Muscle of leg (tissue), 11 donors: ENCODE measurements around the gene LARGE1. TPM values are rescaled to one million over a fixed set of nuclear protein-coding genes. Genes with fewer than 3 reads are reported as not detected.

Source experiments
- DNase-seq: peaks from one replicate; pipeline ENCODE4 v3.0.0; 2013
- H3K27ac ChIP-seq: one replicate; pipeline ENCODE4 v1.5.1; 2013; ENCODE audit warnings: mild to moderate bottlenecking, low read length, control low read depth
- H3K27me3 ChIP-seq: one replicate; pipeline ENCODE4 v1.6.1; 2013; ENCODE audit warnings: low read length; ENCODE audit not compliant: control insufficient read depth, insufficient read depth
- H3K36me3 ChIP-seq: one replicate; pipeline ENCODE4 v1.6.1; 2013; ENCODE audit warnings: low read length; ENCODE audit not compliant: control insufficient read depth, insufficient read depth
- H3K4me1 ChIP-seq: one replicate; pipeline ENCODE4 v1.6.1; 2013; ENCODE audit warnings: low read length; ENCODE audit not compliant: control insufficient read depth, insufficient read depth
- H3K4me3 ChIP-seq: one replicate; pipeline ENCODE4 v1.5.1; 2013; ENCODE audit warnings: low read length, control low read depth
- H3K9me3 ChIP-seq: replicated peaks from 2 replicates; pipeline ENCODE4 v1.6.1; 2013; ENCODE audit warnings: low read depth, low read length; ENCODE audit not compliant: control insufficient read depth
- WGBS: methylation state at CpG from one replicate; pipeline ENCODE4 v1.1.5; 2013; ENCODE audit warnings: missing lambda C conversion rate; ENCODE audit not compliant: insufficient coverage; 5-methylcytosine and 5-hydroxymethylcytosine counted together
- polyA plus RNA-seq, 8 donors: library from polyadenylated mRNA; unstranded; fragments of 120-200 nt; gene quantifications; one replicate each; pipeline versions ENCODE4 v1.2.1 to v1.2.3, GENCODE V29; 2013; ENCODE audit warnings: inconsistent platforms in 1 of 8, low replicate concordance in 1 of 8; ENCODE audit not compliant: insufficient read length in 8 of 8, insufficient read depth in 1 of 8
- total RNA-seq: library from RNA; stranded (reverse); fragments of 120-200 nt; gene quantifications from one replicate; pipeline ENCODE4 v1.2.4, GENCODE V29; 2013

Gene LARGE1
- total and polyA plus RNA-seq, 9 donors: 7.7 to 14.6 (median 10.4) TPM

DNA sequence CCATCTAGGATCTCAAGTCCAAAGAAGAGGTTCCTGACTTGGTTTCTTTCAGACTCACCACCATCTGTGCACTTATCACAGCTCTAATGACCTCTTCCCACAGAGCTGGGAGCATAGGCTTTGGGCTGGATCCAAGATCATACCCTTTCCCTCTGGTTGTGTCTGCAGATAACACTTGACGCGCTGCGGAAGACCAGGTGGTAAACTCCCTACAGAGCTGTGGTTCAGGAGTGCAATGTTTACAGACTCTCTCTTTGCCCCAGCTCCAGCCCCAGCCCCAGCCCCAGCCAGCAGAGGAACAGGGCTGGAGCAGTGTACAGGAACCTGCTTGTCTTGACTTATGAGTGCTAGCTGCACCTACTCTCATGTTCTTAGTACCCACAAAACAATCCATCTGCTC, 587.7 kb downstream of the LARGE1 start:
- Histone ChIP-seq H3K27me3 (no peaks in the 10 kb centered on the region), H3K9me3 (no peaks in the 10 kb centered on the region), H3K27ac (no peak overlapping the region), H3K4me1 (peaks cover 3% of the 10 kb centered on the region), H3K4me3 (no peak overlapping the region), H3K36me3 (no peaks in the 10 kb centered on the region)
- DNase-seq: no peak
- WGBS: 96% methylated on average over 3 of the region's 3 CpGs

GRCh38 chr22:33331017-33331416, 589.3 kb downstream of the LARGE1 start:
- Histone ChIP-seq H3K36me3 (no peaks in the 10 kb centered on the region), H3K27ac (no peak overlapping the region), H3K4me3 (no peak overlapping the region), H3K27me3 (no peaks in the 10 kb centered on the region), H3K4me1 (peaks cover 11% of the 10 kb centered on the region), H3K9me3 (no peaks in the 10 kb centered on the region)
- DNase-seq: no peak
- no CpG with 5 or more reads among the region's 1 CpG for WGBS

- Histone ChIP-seq H3K27ac (no peak overlapping the region), H3K27me3 (no peaks in the 10 kb centered on the region), H3K36me3 (no peaks in the 10 kb centered on the region), H3K4me1 (peaks cover 11% of the 10 kb centered on the region), H3K9me3 (no peaks in the 10 kb centered on the region), H3K4me3 (no peak overlapping the region)
- WGBS: 83% methylated on average over 1 of the region's 2 CpGs
- no peak for DNase-seq
Measured at GRCh38 chr22:33330534-33330933, 589.7 kb downstream of the LARGE1 start.

DNA sequence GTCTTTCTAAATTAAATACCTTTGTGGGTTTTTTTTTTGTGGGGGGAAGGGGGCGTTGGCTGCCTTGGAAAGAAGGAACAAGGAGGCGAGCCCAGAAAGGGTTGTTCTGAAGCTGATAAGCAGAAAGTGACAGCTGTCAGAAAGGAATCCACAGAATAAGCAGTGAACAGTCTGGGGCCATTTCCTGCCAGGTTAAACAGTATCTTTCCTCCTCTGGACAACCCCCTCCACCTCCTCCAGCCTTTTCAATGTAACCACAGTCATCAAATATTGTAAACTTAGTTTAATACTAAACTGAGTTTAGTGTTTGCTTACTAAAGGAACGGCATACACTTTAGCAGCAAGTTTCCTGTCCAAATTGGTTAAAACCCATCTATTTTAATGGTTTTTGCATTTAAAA, 590.9 kb downstream of the LARGE1 start:
- Histone ChIP-seq H3K4me3 (no peak overlapping the region), H3K27ac (no peak overlapping the region), H3K27me3 (no peaks in the 10 kb centered on the region), H3K9me3 (no peaks in the 10 kb centered on the region), H3K36me3 (no peaks in the 10 kb centered on the region), H3K4me1 (peaks cover 9% of the 10 kb centered on the region)
- DNase-seq: no peak
- WGBS: 86% methylated on average over 1 of the region's 3 CpGs

- H3K4me3 ChIP-seq: no peak overlapping the region
- no peaks in the 10 kb centered on the region for H3K9me3 ChIP-seq
- peaks cover 8% of the 10 kb centered on the region for H3K4me1 ChIP-seq
- no peaks in the 10 kb centered on the region for H3K36me3 ChIP-seq
- H3K27me3 ChIP-seq: no peaks in the 10 kb centered on the region
- DNase-seq: no peak
- WGBS: 90% methylated on average over 1 of the region's 2 CpGs
- no peak overlapping the region for H3K27ac ChIP-seq
Measured at GRCh38 chr22:33328789-33329296, 591.4 kb downstream of the LARGE1 start.

DNA sequence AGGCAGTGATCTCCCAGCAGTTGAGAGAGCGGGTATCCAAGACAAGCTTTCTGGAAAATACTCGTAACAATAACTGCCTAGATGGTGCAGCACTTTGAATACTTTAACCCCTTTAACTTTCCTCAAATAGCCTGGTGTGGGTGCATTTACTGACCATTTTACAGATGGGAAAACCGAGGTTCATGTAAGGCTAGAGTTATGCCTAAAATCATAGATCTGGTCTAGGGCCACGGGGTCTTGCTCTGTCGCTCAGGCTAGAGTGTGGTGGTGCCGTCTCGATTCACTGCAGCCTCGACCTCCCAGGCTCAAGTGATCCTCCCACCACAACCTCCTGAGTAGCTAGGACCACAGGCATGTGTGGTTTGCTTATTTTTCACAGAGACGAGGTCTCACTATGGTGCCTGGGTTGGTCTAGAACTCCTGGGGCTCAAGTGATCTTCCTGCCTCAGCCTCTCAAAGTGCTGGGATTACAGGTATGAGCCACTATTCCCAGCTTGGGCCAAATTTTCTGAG, 592.9 kb downstream of the LARGE1 start:
- no peaks in the 10 kb centered on the region for H3K27me3 ChIP-seq
- no peak overlapping the region for H3K27ac ChIP-seq
- no peak for DNase-seq
- H3K36me3 ChIP-seq: no peaks in the 10 kb centered on the region
- no peaks in the 10 kb centered on the region for H3K9me3 ChIP-seq
- H3K4me3 ChIP-seq: no peak overlapping the region
- H3K4me1 ChIP-seq: peaks cover 8% of the 10 kb centered on the region
- no CpG with 5 or more reads among the region's 9 CpGs for WGBS

DNA sequence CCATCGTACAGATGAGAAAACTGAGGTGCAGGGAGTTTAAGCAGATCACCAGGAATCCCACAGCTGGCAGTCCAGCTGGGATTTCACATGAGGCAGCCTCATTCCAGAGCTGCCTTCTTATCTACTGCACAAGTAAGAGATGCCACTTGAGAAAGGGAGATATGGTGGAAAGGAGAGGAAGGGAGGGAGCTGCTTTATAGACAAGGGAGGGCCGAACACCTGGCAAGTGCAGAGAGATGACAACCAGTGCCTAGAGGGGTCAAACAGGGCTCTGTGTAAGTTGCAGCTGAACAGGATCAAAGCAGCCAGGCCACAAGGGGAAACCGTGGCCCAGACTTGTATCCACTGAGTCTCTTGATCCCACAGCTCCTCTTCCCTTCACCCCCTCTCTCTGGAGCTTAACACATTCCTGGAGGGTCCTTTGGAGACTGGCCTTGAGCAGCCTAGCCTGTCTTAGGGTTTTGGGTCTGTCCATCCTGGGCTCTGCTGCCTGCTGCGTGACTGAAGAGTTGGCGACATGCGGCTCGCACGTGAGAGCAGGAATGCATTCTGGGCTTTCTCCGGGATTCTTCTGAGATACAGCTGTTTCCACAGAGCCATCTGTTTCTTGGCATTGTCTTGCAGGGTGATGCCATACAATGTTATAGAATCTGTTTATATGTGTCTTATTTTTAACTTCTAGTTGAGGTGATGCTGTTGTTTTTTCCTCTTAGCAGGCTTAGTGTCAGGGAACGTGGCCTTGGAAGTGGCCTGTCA, 593.6 kb downstream of the LARGE1 start:
- peak; percentile 40 for DNase-seq
- Histone ChIP-seq H3K27me3 (no peaks in the 10 kb centered on the region), H3K4me1 (peaks cover 8% of the 10 kb centered on the region), H3K9me3 (no peaks in the 10 kb centered on the region), H3K27ac (no peak overlapping the region), H3K36me3 (no peaks in the 10 kb centered on the region), H3K4me3 (no peak overlapping the region)
- WGBS: 57% methylated on average over 8 of the region's 10 CpGs

GRCh38 chr22:33325232-33326004, 594.9 kb downstream of the LARGE1 start:
- Histone ChIP-seq H3K4me1 (peaks cover 8% of the 10 kb centered on the region), H3K4me3 (no peak overlapping the region), H3K36me3 (no peaks in the 10 kb centered on the region), H3K27me3 (no peaks in the 10 kb centered on the region), H3K27ac (no peak overlapping the region), H3K9me3 (no peaks in the 10 kb centered on the region)
- no peak for DNase-seq
- 63% methylated on average over 5 of the region's 5 CpGs for WGBS

GRCh38 chr22:33324228-33324627, 596.0 kb downstream of the LARGE1 start:
- Histone ChIP-seq H3K27me3 (no peaks in the 10 kb centered on the region), H3K4me3 (no peak overlapping the region), H3K4me1 (peaks cover 8% of the 10 kb centered on the region), H3K9me3 (no peaks in the 10 kb centered on the region), H3K27ac (no peak overlapping the region), H3K36me3 (no peaks in the 10 kb centered on the region)
- 60% methylated on average over 1 of the region's 2 CpGs for WGBS
- DNase-seq: no peak

DNA sequence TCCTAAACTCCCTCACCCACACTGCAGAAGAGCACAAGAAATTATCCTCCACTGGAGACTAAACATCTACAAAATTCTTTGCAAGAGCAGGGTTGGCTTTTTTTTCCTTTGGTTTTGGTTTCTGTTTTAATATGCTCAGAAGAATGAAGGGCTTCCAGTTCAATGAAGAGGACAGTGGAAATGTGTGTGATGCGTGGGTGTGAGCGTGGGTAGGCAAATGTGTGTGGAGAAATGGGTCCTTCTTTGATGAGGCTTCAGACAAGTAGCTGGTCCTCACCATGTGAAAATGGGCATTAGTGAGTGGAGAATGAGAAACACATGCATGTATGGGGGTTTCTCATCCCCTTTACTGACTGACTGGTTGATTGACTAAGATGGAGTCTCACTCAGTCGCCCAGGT, 598.8 kb downstream of the LARGE1 start:
- Histone ChIP-seq H3K4me3 (no peak overlapping the region), H3K27ac (no peak overlapping the region), H3K27me3 (no peaks in the 10 kb centered on the region), H3K36me3 (no peaks in the 10 kb centered on the region), H3K4me1 (peaks cover under 1% of the 10 kb centered on the region), H3K9me3 (no peaks in the 10 kb centered on the region)
- WGBS: 95% methylated on average over 2 of the region's 3 CpGs
- no peak for DNase-seq
